Stimulated activated CD4-positive, alpha-beta T cell treated with anti-CD3 and anti-CD28 coated beads, Interleukin-2, amount 100 ng/mL, for 48 hours (primary cell): ENCODE measurements around the gene TMEM141.
A peak's percentile ranks its signal among the peaks of the same experiment; 100 is the strongest.
"Not testable (repeated sequence)": the region's sequence is repeated elsewhere in the genome, so short reads cannot be mapped to it uniquely, and the experiment has no call there.

ENCODE experiments used
- DNase-seq, 2 donors: peaks; one replicate each; pipeline ENCODE4 v3.0.0-alpha.2; 2020

TMEM141 gene

DNA sequence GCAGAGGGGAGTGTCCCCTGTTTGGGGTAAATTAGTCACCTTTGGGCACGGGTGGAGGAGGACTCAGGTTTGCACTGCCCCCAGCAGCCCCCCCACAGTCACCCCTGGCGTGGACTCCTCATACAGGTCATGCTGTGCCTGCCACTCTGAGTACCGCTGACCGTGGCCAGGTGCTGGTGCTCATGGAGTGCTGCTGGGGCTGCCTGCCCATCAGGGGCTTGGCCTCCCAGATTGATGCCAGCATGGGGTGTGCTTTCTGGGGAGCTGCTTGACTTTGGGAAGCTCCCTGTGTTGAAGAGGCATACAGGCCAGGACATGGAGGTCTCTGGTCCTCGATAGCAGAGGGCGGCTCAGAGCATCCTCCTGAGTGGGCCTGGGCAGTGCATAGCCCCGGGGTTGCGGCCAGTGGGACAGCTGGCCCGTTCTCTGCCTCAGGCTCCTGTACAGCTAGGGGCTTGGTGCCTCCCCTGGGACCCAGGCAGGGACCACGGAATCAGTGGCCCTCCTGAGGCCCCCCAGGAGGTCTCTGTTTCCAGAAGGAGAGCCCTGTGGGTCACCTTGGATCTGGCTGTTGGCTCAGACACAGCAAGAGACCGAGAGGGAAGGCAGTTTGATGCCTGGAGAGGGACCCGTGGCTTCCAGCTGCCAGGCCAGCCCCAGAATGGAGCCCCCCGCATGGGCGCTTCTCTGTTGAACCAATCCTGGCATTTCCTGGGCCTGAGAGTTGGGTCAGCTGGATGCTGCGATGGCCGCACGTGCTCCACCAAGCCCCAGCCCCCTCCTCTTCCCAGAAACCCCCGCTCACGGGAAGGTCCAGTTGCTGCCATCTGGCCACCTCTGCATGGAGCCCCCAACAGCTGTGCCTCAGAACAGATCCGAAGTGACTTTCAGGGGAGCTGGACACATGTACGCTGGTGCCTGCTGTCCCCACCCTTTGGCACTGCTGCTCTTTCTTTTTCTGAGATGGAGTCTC is 45.1 kb downstream of the TMEM141 start:
- DNase-seq, result no peak

DNA sequence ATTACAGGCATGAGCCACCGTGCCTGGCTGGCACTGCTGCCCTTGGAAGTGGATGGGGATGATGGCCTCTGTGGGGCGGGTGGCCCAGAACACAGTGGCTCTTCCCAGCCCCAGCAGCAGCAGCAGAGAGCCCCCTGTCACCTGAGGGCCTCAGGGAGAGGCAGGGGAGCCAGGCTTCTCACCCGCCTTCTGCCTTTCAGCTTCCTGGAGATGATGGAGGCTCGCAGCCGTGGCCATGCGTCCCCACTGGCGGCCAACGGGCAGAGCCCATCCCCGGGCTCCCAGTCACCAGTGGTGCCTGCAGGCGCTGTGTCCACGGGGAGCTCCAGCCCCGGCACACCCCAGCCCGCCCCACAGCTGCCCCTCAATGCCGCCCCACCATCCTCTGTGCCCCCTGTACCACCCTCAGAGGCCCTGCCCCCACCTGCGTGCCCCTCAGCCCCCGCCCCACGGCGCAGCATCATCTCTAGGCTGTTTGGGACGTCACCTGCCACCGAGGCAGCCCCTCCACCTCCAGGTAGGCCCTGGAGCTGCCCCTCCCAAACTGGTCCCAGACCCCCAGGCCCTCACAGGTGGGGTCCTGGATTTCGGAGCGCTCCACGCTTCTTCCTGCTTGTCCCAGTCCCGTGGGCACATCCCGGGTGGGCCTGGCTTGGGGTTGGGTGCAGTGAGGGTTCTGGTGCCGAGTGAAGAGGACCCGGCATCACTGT is 46.2 kb downstream of the TMEM141 start:
- DNase-seq, result no peak

DNA sequence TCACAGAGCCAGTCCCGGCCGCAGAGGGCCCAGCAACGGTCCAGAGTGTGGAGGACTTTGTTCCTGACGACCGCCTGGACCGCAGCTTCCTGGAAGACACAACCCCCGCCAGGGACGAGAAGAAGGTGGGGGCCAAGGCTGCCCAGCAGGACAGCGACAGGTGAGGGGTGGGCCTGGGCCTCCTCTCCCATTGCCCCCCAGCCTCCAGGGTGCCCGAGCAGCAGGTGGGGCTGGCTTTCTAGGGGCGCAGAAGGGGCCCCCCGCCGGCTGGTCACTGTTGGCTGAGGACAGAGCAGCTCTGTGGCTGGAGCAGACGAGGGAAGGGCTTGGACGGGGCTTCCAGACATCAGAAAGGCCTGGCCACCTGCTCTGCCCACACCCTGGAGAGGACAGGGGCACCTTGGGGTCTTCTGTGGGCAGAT is 46.7 kb downstream of the TMEM141 start:
- DNase-seq, result not testable (repeated sequence)

DNA sequence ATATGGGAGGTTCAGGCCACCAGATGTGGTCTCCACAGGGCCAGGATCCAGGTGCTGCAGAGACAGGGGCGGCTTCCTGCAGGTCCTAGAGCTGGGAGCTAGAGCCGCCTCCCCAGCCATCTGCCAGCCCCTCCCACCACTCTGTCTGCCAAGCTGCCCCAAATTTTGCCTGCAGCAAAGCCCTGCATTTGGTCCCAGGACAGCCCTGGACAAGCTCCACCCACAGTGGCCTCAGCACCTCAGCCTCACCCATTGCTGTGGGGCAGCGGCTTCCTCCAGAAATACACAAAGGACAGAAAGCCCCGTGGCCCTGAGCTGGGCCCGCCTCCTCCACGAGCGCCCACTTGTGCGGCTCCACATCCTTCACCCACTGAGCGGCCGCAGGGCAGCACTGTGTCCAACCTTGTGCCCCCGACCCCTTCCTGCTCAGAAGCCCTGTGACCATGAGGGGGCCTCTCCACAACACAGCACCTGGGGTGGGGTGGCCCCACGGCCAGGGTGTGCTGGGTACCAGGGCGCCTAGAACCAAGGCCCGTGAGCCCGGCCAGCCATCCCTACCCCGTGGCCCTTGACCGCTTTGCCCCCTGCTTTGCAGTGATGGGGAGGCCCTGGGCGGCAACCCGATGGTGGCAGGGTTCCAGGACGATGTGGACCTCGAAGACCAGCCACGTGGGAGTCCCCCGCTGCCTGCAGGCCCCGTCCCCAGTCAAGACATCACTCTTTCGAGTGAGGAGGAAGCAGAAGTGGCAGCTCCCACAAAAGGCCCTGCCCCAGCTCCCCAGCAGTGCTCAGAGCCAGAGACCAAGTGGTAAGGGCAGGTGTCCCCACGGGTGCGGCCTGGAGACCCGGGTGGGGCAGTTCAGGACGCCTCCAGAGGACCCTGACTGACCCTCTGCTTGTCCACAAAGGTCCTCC is 47.4 kb downstream of the TMEM141 start:
- DNase-seq, result no peak

DNA sequence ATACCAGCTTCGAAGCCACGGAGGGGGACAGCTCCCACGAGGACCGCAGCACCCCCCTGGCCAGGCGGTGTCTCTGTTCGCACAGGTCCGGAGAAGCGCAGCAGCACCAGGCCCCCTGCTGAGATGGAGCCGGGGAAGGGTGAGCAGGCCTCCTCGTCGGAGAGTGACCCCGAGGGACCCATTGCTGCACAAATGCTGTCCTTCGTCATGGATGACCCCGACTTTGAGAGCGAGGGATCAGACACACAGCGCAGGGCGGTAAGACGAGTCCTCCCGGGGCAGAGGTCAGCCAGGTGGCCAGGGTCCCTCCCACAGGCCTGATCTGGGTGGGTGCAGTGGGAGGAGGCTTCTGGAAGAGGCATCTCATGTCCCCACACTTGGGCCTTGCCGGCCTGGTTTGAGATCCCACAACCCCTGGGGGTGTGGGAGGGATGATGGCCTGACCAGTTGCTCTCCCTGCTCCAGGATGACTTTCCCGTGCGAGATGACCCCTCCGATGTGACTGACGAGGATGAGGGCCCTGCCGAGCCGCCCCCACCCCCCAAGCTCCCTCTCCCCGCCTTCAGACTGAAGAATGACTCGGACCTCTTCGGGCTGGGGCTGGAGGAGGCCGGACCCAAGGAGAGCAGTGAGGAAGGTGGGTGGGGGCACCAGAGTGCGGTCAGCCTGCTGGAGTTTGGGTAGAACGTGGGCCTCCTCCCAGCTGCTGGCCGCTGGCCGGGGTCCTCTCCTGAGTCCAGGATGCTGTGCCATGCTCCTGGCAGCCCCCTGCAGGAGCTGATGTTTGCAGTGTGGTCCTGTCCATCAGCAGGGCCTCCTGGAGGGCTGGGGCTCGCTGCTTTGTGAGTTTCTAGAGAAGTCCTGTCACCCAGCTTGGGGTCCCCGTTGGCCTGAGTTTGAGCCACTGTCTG is 48.3 kb downstream of the TMEM141 start:
- DNase-seq, result no peak

DNA sequence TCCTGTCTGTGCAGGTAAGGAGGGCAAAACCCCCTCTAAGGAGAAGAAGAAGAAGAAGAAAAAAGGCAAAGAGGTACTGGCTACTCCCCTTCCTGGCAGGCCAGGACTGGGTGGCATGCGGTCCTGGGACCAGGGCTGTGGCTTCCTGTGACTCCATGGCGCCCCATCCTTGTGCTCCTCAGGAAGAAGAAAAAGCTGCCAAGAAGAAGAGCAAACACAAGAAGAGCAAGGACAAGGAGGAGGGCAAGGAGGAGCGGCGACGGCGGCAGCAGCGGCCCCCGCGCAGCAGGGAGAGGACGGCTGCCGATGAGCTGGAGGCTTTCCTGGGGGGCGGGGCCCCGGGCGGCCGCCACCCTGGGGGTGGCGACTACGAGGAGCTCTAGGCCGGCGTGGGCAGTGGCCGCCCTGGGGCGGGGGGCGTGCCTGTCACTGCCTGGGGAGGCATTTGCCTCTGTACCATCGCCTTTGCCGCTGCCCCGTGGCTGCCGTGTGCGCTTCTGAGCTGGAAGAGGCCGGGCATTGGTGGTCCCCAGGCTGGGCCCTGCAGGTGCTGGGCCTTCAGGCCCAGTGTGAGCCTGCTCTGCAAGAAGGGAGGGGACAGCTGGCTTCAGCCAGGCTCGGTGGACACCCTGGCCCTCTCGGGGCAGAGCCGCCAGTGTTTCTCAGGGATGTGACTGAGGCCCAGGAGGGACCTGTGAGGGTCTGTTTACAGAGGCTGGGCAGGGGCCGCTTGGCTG is 49.2 kb downstream of the TMEM141 start:
- no peak for DNase-seq

DNA sequence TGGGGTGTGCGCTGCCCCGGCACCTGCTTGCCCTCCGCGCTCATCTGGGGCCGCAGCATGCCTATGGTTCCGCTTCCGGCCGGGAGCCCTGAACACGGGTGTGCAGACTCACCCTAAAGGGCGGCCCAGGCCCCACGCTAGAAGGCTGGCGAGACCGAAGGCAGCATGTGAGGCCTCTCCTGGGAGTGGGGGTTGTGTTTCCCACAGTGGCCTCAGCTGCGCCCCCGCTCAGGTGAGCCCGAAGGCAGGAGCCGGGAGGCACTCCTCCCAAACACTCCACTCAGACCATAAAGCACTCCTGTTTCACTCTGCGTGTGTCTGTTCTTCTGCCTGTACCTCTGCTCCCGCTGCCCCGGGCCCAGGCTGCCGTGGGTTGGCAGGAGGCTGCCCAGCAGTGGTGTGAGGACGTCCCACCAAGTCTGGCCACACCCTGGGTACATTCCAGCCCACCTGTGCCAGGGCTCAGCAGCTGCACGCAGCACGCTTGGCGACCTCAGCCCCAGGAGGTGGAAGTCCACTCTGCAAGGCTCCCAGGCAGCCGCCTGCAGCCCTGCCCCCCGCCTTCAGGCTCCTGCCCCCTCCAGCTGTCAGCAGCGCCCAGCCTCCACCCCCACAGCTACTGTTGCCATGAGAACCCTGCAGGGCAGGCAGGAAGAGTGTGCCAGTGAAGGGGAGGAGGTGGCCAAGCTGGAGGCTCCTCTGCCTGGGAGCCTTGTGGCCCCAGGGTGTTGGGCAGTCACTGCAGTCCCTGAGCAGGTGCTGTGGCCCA is 49.9 kb downstream of the TMEM141 start:
- DNase-seq, result no peak

DNA sequence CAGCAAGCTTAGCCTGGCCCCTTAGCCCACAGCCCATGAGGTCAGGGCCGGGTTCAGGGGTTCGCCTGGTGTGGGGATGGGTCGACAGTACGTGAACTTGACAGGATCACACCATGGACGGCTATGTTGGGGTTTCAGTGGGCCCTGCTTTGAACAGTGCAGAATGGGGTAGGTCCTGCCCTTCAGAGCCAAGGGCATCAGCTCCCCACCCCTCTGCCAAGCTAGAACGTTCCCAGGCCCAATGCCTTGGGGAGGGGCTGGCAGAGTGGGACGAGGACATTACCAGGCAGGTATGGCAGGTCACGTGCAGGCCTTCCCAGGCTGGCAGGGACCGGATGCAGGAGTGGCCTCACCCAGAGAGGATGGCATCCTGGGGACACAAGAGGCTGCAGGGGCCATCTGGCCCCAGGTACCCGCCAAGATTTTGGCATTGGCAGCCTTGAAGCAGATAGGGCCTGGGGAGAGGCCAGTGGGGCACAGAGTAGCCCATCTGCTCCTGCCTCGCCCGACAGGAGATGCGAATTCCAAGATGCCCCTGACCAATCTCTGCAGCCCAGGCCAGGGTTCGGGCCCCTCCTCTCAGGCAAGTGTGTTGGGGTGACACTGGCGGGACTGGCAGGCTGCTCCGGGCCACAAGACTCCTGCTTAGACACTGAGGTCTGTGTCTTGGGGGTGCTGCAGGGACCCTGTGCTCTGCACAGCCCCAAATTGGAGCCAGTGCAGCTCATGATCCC is 50.7 kb downstream of the TMEM141 start:
- not testable (repeated sequence) for DNase-seq

DNA sequence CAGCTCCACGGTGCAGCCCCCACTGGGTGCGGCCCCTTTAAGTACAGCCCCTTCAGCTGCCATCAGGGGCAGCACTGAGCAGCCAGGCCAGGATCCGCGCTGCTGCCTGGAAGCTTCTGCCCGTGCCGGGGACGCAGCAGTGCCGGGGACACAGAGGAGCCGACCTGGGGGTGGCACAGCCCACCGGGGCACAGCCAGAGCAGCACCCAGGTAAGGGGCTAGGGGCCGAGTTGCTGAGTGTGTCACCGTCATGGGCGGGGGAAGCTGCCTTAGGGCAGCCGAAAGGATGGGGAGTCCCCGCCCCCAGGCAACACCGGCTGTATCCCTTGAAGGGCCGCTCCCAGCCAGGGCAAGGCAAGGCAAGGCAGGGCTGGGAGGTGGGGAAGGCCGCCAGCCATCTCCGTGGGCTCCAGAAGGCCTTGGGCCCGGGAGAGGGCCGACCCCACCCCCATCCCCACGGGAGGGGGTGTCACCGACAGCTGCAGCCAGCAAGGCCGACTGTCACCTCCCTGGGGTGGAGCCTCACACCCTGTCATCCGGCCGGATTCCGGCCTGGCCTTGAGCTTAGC is 51.3 kb downstream of the TMEM141 start, which contains the start of gene AJM1:
Gene AJM1, plus strand, starts transcription at position 99 of the 569 bp plus-strand sequence. CDS start 1,937 bp downstream, outside the sequence.
- DNase-seq, result peak; percentile 75 to 80
